Endothelial cell of umbilical vein (primary cell): ENCODE data around the gene U2AF2. TPM values are rescaled to one million over a fixed set of nuclear protein-coding genes. Genes with fewer than 3 reads are reported as not detected.

Experiments
- BruUV-seq: library from RNA; stranded (reverse); fragments of 400-500 nt; replicated peaks from 2 replicates; lab custom pipeline; 2021; lab: Mats Ljungman, UMichigan
- CTCF ChIA-PET: fragments of 300-600, 350-600 bp; sonication (Branson Sonifier 250); formaldehyde crosslinking; loops from one replicate; lab custom pipeline; 2021; ENCODE audit warnings: antibody characterized with exemption, inconsistent platforms; lab: Charles Lee
- POLR2A ChIA-PET: fragments of 300-600, 350-600 bp; sonication (Branson Sonifier 250); formaldehyde crosslinking; loops from one replicate; lab custom pipeline; 2021; ENCODE audit warnings: antibody characterized with exemption, inconsistent platforms; lab: Charles Lee
- DNase-seq: peaks from one replicate; pipeline ENCODE4 v3.0.0-alpha.2; 2011; ENCODE audit warnings: low read depth, low spot score
- FAIRE-seq: peaks from 2 replicates; lab custom pipeline; 2011; peaks lifted over from hg19 to GRCh38; lab: Jason Lieb, UNC
- H2AFZ ChIP-seq: 2 replicates; pipeline ENCODE4 v1.6.0; 2012; ENCODE audit warnings: low read depth, low read length, control low read depth, inconsistent platforms
- H3K27ac ChIP-seq: 2 replicates; pipeline ENCODE4 v1.5.1; 2011; ENCODE audit warnings: low read depth, mild to moderate bottlenecking, control low read depth, low read length, moderate library complexity; ENCODE audit not compliant: insufficient read depth
- H3K27me3 ChIP-seq, 2 experiments: 2 replicates each; pipeline versions ENCODE4 v1.6.0 to v1.6.1; 2011; ENCODE audit warnings: low read length in 2 of 2, mixed read lengths in 1 of 2; ENCODE audit not compliant: control insufficient read depth in 2 of 2, insufficient read depth in 2 of 2
- H3K36me3 ChIP-seq, 2 experiments: 2 replicates in 1 of 2; 3 replicates in 1 of 2; pipeline ENCODE4 v1.5.1; 2011; ENCODE audit warnings: low read length in 2 of 2, mild to moderate bottlenecking in 1 of 2, moderate library complexity in 1 of 2; ENCODE audit not compliant: control insufficient read depth in 2 of 2, insufficient read depth in 2 of 2; ENCODE audit errors: extremely low read depth in 1 of 2
- H3K4me1 ChIP-seq: 3 replicates; pipeline ENCODE4 v1.5.1; 2011; ENCODE audit warnings: mild to moderate bottlenecking, low read length; ENCODE audit not compliant: control insufficient read depth, insufficient read depth; ENCODE audit errors: extremely low read depth
- H3K4me2 ChIP-seq: 2 replicates; pipeline ENCODE4 v1.6.1; 2011; ENCODE audit warnings: low read length, control low read depth, mixed read lengths; ENCODE audit not compliant: insufficient read depth
- H3K4me3 ChIP-seq, 3 experiments: fragments of 200-600 bp in 1 of 3; sonication (generic), shearing (Covaris generic) in 1 of 3; replicated peaks in 1 of 3; 2 replicates each; pipeline ENCODE4 v1.5.1; 2011 to 2016; ENCODE audit warnings: control low read depth in 3 of 3, low read length in 3 of 3, mild to moderate bottlenecking in 2 of 3, inconsistent platforms in 1 of 3, low read depth in 1 of 3, moderate library complexity in 1 of 3; ENCODE audit not compliant: insufficient read depth in 1 of 3
- H3K79me2 ChIP-seq: 2 replicates; pipeline ENCODE4 v1.6.0; 2012; ENCODE audit warnings: low read length, inconsistent platforms; ENCODE audit not compliant: control insufficient read depth, insufficient read depth
- H3K9ac ChIP-seq: replicated peaks from 2 replicates; pipeline ENCODE3; 2011; ENCODE audit warnings: low read length, control low read depth; ENCODE audit not compliant: insufficient read depth; ENCODE audit errors: extremely low read depth
- H3K9me1 ChIP-seq: replicated peaks from 3 replicates; pipeline ENCODE4 v1.6.0; 2011; ENCODE audit warnings: mild to moderate bottlenecking, low read length; ENCODE audit not compliant: control insufficient read depth, insufficient read depth; ENCODE audit errors: extremely low read depth
- H3K9me3 ChIP-seq: replicated peaks from 2 replicates; pipeline ENCODE4 v1.5.1; 2012; ENCODE audit warnings: low read length, inconsistent platforms; ENCODE audit not compliant: control insufficient read depth, insufficient read depth
- H4K20me1 ChIP-seq: replicated peaks from 2 replicates; pipeline ENCODE3; 2011; ENCODE audit warnings: mild to moderate bottlenecking, low read length; ENCODE audit not compliant: control insufficient read depth, insufficient read depth; ENCODE audit errors: extremely low read depth
- CTCF ChIP-seq, 2 donors: IDR thresholded peaks; 1 replicate in 1 of 2; 2 replicates in 1 of 2; pipeline ENCODE4 v1.5.1; 2011; ENCODE audit warnings: low read length in 2 of 2, mild to moderate bottlenecking in 2 of 2, moderate library complexity in 2 of 2, control low read depth in 1 of 2, inconsistent platforms in 1 of 2, low read depth in 1 of 2; ENCODE audit not compliant: insufficient read depth in 1 of 2; ENCODE audit errors: extremely low read depth in 1 of 2
- EZH2 ChIP-seq: IDR thresholded peaks from 2 replicates; pipeline ENCODE4 v1.6.1; 2012; ENCODE audit warnings: borderline replicate concordance, low read depth, mild to moderate bottlenecking, moderate library complexity, low read length, inconsistent platforms; ENCODE audit not compliant: severe bottlenecking
- FOS ChIP-seq: IDR thresholded peaks from 2 replicates; pipeline ENCODE4 v1.6.1; 2011; ENCODE audit warnings: mild to moderate bottlenecking, low read length, moderate library complexity, borderline replicate concordance; ENCODE audit not compliant: insufficient read depth
- GATA2 ChIP-seq: IDR thresholded peaks from 2 replicates; pipeline ENCODE4 v1.7.0; 2011; ENCODE audit warnings: low read depth, mild to moderate bottlenecking, moderate library complexity, mixed read lengths, low read length; ENCODE audit not compliant: insufficient read length, insufficient read depth
- JUN ChIP-seq: IDR thresholded peaks from 2 replicates; pipeline ENCODE4 v1.6.1; 2011; ENCODE audit warnings: borderline replicate concordance, low read depth; ENCODE audit not compliant: insufficient read length, insufficient read depth
- MAX ChIP-seq: IDR thresholded peaks from 2 replicates; pipeline ENCODE4 v1.6.1; 2011; ENCODE audit not compliant: insufficient read depth, insufficient read length
- MYC ChIP-seq: IDR thresholded peaks from one replicate; pipeline ENCODE4 v1.6.1; 2011; ENCODE audit warnings: mild to moderate bottlenecking, low read depth, low read length
- POLR2A ChIP-seq: IDR thresholded peaks from 2 replicates; pipeline ENCODE4 v1.6.1; 2012; ENCODE audit warnings: low read depth, mild to moderate bottlenecking, control low read depth, low read length
- POLR2AphosphoS5 ChIP-seq: IDR thresholded peaks from 2 replicates; pipeline ENCODE4 v1.6.1; 2012; ENCODE audit warnings: low read depth, mild to moderate bottlenecking, control low read depth, low read length, moderate library complexity; ENCODE audit not compliant: insufficient read depth
- dilution Hi-C: fragments of 300-500 bp; cut with MboI; formaldehyde crosslinking; loops from one replicate; pipeline ENCODE4 v1.15.0; 2019; ENCODE audit warnings: low sequenced_read_pairs; ENCODE audit not compliant: extremely low pct_ligation_motif_present
- intact Hi-C: fragments of 100-400 bp; cut with micrococcal nuclease; formaldehyde crosslinking; loops from one replicate; pipeline ENCODE4 v1.10.0; 2022
- polyA plus RNA-seq, 4 experiments: library from polyadenylated mRNA; depleted of rRNA in 3 of 4; stranded (reverse) in 3 of 4; unstranded in 1 of 4; fragments of >200 nt; gene quantifications; 2 replicates each; pipeline versions ENCODE4 v1.2.1 to v1.2.3, GENCODE V29; 2011 to 2012; ENCODE audit warnings: missing spikeins in 1 of 4
- total RNA-seq: library from RNA; stranded (reverse); gene quantifications from 2 replicates; pipeline ENCODE4 v1.2.3, GENCODE V29; 2021

Gene U2AF2
- total and polyA plus RNA-seq, 2 donors (not counting 3 experiments of a cell fraction or from before 2014, with no cell fraction given), result 183 to 259 TPM

GRCh38 chr19:55632463-55632834 is 22.4 kb upstream of the U2AF2 start:
- ChIA-PET POLR2A (interaction anchor here (0.6 to 1.8 kb wide), 2 partner anchors 10 to 11 kb away, joined by 3 to 4 read pairs; partner anchors contain the start of gene ZNF581), CTCF (interaction anchor here (0.6 to 3.3 kb wide), 48 partner anchors 8 to 719 kb away, joined by 3 to 86 read pairs (median 6); partner anchors contain the start of genes CCDC106, FIZ1, ISOC2 and NAT14)
- Histone ChIP-seq H3K27ac (no peak overlapping the region), H3K4me2 (no peak overlapping the region), H4K20me1 (no peaks in the 10 kb centered on the region), H3K4me1 (peaks cover 12% of the 10 kb centered on the region), H3K9ac (no peak overlapping the region), H2AFZ (peak overlapping the region; percentile 41), H3K9me1 (no peaks in the 10 kb centered on the region), H3K79me2 (peaks cover 21% of the 10 kb centered on the region), H3K4me3 (no peak overlapping the region), H3K36me3 (no peaks in the 10 kb centered on the region), H3K9me3 (no peaks in the 10 kb centered on the region), H3K27me3 (no peaks in the 10 kb centered on the region)
- intact Hi-C loops, result loop anchor here (1.0 to 5.0 kb wide), 4 partner anchors 21 to 490 kb away; no protein-coding TSS in a partner anchor
- FAIRE-seq (peak; percentile 97), DNase-seq (peak; percentile 91)
- BruUV-seq, result no TSS peak
- dilution Hi-C loops, result no loop called here
- no peak for TF ChIP-seq EZH2
- TF ChIP-seq CTCF (IDR thresholded peaks at IDR 0.05; ENCODE audit: extremely low read depth in 1 of 2, insufficient read depth in 1 of 2, low read depth in 1 of 2, low read length in 2 of 2), result peak; percentile 67 to 75

GRCh38 chr19:55633861-55634260 is 21.0 kb upstream of the U2AF2 start:
- Histone ChIP-seq H3K9me3 (no peaks in the 10 kb centered on the region), H4K20me1 (no peaks in the 10 kb centered on the region), H3K27me3 (no peaks in the 10 kb centered on the region), H3K4me2 (peak overlapping the region; percentile 96), H3K36me3 (no peaks in the 10 kb centered on the region), H3K4me1 (peaks cover 12% of the 10 kb centered on the region), H3K9ac (no peak overlapping the region), H3K9me1 (no peaks in the 10 kb centered on the region), H2AFZ (peak overlapping the region; percentile 72), H3K27ac (no peak overlapping the region), H3K79me2 (peaks cover 22% of the 10 kb centered on the region), H3K4me3 (no peak overlapping the region)
- TF ChIP-seq POLR2A (no peak), GATA2 (no peak), EZH2 (no peak), JUN (no peak), CTCF (IDR thresholded peaks at IDR 0.05; ENCODE audit: extremely low read depth in 1 of 2, insufficient read depth in 1 of 2, low read depth in 1 of 2, low read length in 2 of 2) (no peak), FOS (no peak), MAX (no peak), POLR2AphosphoS5 (no peak), MYC (no peak)
- DNase-seq (no peak), FAIRE-seq (no peak)
- dilution Hi-C loops (no loop called here), intact Hi-C loops (loop anchor here (5.0 kb wide), 1 partner anchor 492 kb away; no protein-coding TSS in a partner anchor)
- no TSS peak for BruUV-seq
- ChIA-PET POLR2A (interaction anchor here (0.7 to 1.8 kb wide), 2 partner anchors 8 to 1654 kb away, joined by 3 to 4 read pairs; no protein-coding TSS in a partner anchor), CTCF (interaction anchor here (0.6 to 3.3 kb wide), 15 partner anchors 9 to 1474 kb away, joined by 3 to 86 read pairs (median 14); partner anchors contain the start of genes LENG1, U2AF2, UBE2S and ZNF581)
